ENCODE data around the gene RABGAP1L.

DNA sequence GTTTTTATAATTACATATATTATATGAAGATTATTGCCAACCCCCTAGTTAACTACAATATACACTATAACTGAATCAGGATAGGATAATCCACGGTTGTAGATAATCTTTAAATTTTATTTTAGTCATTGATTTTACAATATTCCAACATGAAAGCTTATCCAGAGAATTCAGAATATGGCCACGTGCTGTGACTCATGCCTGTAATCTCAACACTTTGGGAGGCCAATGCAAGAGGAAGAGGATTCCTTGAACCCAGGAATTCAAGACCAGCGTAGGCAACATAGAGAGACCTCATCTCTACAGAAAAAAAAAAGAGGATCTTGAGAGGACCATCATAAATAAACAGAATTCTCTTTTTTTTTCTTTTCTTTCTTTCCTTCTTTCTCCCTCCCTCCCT is 720.9 kb downstream of the RABGAP1L start:
- TF ChIP-seq, protein P1, sequence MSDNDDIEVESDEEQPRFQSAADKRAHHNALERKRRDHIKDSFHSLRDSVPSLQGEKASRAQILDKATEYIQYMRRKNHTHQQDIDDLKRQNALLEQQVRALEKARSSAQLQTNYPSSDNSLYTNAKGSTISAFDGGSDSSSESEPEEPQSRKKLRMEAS (IDR thresholded peaks at IDR 0.05) = no peak
- TF ChIP-seq SP4 (IDR thresholded peaks at IDR 0.05; ENCODE audit: low read length) (no peak), GABPA (IDR thresholded peaks at IDR 0.05; ENCODE audit: borderline replicate concordance, insufficient read depth, low read length) (no peak)

Data from H1 (cell line).